IPS-NIHi7 (cell line): Measurements from ENCODE around the gene VAPB.

ENCODE experiments used
- DNase-seq: peaks from one replicate; pipeline ENCODE4 v3.0.0; 2012; ENCODE audit warnings: mixed read lengths; ENCODE audit errors: extremely low spot score

Gene VAPB

GRCh38 chr20:58435237-58435636 is 46.2 kb downstream of the VAPB start:
- no peak for DNase-seq

- no peak for DNase-seq
Measured at GRCh38 chr20:58436868-58437645, 48.0 kb downstream of the VAPB start.

- DNase-seq: no peak
Measured at GRCh38 chr20:58438970-58439808, 50.2 kb downstream of the VAPB start.

- DNase-seq: no peak
Measured at GRCh38 chr20:58440021-58440767, 51.2 kb downstream of the VAPB start.

GRCh38 chr20:58441723-58442122 is 52.7 kb downstream of the VAPB start:
- no peak for DNase-seq

GRCh38 chr20:58444746-58445255 is 55.8 kb downstream of the VAPB start:
- DNase-seq: no peak

- DNase-seq: no peak
Measured at GRCh38 chr20:58446264-58446959, 57.4 kb downstream of the VAPB start.

- no peak for DNase-seq
Measured at GRCh38 chr20:58446960-58447265, 57.9 kb downstream of the VAPB start.

- DNase-seq: peak; percentile 77
Measured at GRCh38 chr20:58447511-58448391, 58.7 kb downstream of the VAPB start.

GRCh38 chr20:58448958-58449357 is 59.9 kb downstream of the VAPB start:
- DNase-seq: no peak

GRCh38 chr20:58449681-58450221 is 60.7 kb downstream of the VAPB start:
- DNase-seq: no peak

GRCh38 chr20:58450254-58450653 is 61.2 kb downstream of the VAPB start:
- DNase-seq: no peak

GRCh38 chr20:58452667-58453255 is 63.7 kb downstream of the VAPB start:
- no peak for DNase-seq

GRCh38 chr20:58453391-58453790 is 64.4 kb downstream of the VAPB start:
- DNase-seq: no peak

GRCh38 chr20:58454460-58454859 is 65.4 kb downstream of the VAPB start:
- DNase-seq: no peak

- no peak for DNase-seq
Measured at GRCh38 chr20:58457083-58457695, 68.2 kb downstream of the VAPB start.

GRCh38 chr20:58458342-58459057 is 69.5 kb downstream of the VAPB start:
- no peak for DNase-seq

GRCh38 chr20:58459058-58459750 is 70.2 kb downstream of the VAPB start:
- DNase-seq: no peak
